ENCODE data around the gene NCKAP5. TPM values are rescaled to one million over a fixed set of nuclear protein-coding genes. Genes with fewer than 3 reads are reported as not detected.

NCKAP5 gene
- total and polyA plus RNA-seq, 10 donors, result 0.39 to 6.0 (median 3.3) TPM

GRCh38 chr2:132804051-132804450 is 764.2 kb downstream of the NCKAP5 start:
- no peak for TF ChIP-seq CTCF (IDR thresholded peaks at IDR 0.05 in 8 of 11, conservative IDR thresholded peaks at IDR 0.05 in 3 of 11)
- no peak for TF ChIP-seq POLR2A (IDR thresholded peaks at IDR 0.05)
- TF ChIP-seq POLR2AphosphoS5 (IDR thresholded peaks at IDR 0.05), result no peak
- no peaks in the 10 kb centered on the region for H3K27me3 ChIP-seq (replicated peaks in 1 of 7)
- no peak for DNase-seq
- no peaks in the 10 kb centered on the region for H3K36me3 ChIP-seq
- H3K4me3 ChIP-seq, result no peak overlapping the region
- H3K27ac ChIP-seq, result no peak overlapping the region
- intact Hi-C loops (cut with DNase I; ENCODE audit: low total_unique reads), result no loop called here
- H3K4me1 ChIP-seq, result no peaks in the 10 kb centered on the region
- WGBS, 5 donors, result 21 to 32% (median 28%) methylated on average over 4 of the region's 4 CpGs
- H3K9me3 ChIP-seq, result peaks cover 0 to 24% (median 13%) of the 10 kb centered on the region in 8 donors

GRCh38 chr2:132798341-132798740 is 769.9 kb downstream of the NCKAP5 start:
- Histone ChIP-seq H3K27ac (no peak overlapping the region), H3K27me3 (replicated peaks in 1 of 7) (no peaks in the 10 kb centered on the region), H3K4me3 (no peak overlapping the region), H3K4me1 (no peaks in the 10 kb centered on the region), H3K36me3 (no peaks in the 10 kb centered on the region), H3K9me3 (no peaks in the 10 kb centered on the region)
- no peak for DNase-seq
- TF ChIP-seq POLR2A (IDR thresholded peaks at IDR 0.05) (no peak), CTCF (IDR thresholded peaks at IDR 0.05 in 8 of 11, conservative IDR thresholded peaks at IDR 0.05 in 3 of 11) (no peak), POLR2AphosphoS5 (IDR thresholded peaks at IDR 0.05) (no peak)
- intact Hi-C loops (cut with DNase I; ENCODE audit: low total_unique reads), result no loop called here

- no peak overlapping the region for H3K27ac ChIP-seq
- H3K4me3 ChIP-seq, result no peak overlapping the region
- intact Hi-C loops (cut with DNase I; ENCODE audit: low total_unique reads), result no loop called here
- H3K36me3 ChIP-seq, result no peaks in the 10 kb centered on the region
- no peaks in the 10 kb centered on the region for H3K4me1 ChIP-seq
- WGBS, 5 donors, result 83 to 94% (median 90%) methylated on average over 3 of the region's 3 CpGs
- H3K27me3 ChIP-seq (replicated peaks in 1 of 7), result no peaks in the 10 kb centered on the region
- no peaks in the 10 kb centered on the region for H3K9me3 ChIP-seq
- TF ChIP-seq CTCF (IDR thresholded peaks at IDR 0.05 in 8 of 11, conservative IDR thresholded peaks at IDR 0.05 in 3 of 11) (no peak), POLR2A (IDR thresholded peaks at IDR 0.05) (no peak), POLR2AphosphoS5 (IDR thresholded peaks at IDR 0.05) (no peak)
- no peak for DNase-seq
Observed at GRCh38 chr2:132797556-132797955, 770.7 kb downstream of the NCKAP5 start.

- no peaks in the 10 kb centered on the region for H3K9me3 ChIP-seq
- no peaks in the 10 kb centered on the region for H3K36me3 ChIP-seq
- DNase-seq, result no peak
- no peak overlapping the region for H3K4me3 ChIP-seq
- intact Hi-C loops (cut with DNase I; ENCODE audit: low total_unique reads), result no loop called here
- 51 to 71% (median 64%) methylated on average over 3 of the region's 3 CpGs for WGBS, 5 donors
- TF ChIP-seq CTCF (IDR thresholded peaks at IDR 0.05 in 8 of 11, conservative IDR thresholded peaks at IDR 0.05 in 3 of 11), result no peak
- no peak for TF ChIP-seq POLR2A (IDR thresholded peaks at IDR 0.05)
- no peak for TF ChIP-seq POLR2AphosphoS5 (IDR thresholded peaks at IDR 0.05)
- H3K4me1 ChIP-seq, result no peaks in the 10 kb centered on the region
- no peak overlapping the region for H3K27ac ChIP-seq
- H3K27me3 ChIP-seq (replicated peaks in 1 of 7), result no peaks in the 10 kb centered on the region
Observed at GRCh38 chr2:132797071-132797470, 771.2 kb downstream of the NCKAP5 start.

All from spleen (tissue), 11 donors.